Right lobe of liver (tissue), 4 donors: ENCODE data around the gene CLEC16A.

Experiments
- CTCF ChIP-seq, 4 donors: fragments of 200-600 bp in 3 of 4; fragments of 450-650 bp in 1 of 4; IDR thresholded peaks; one replicate each; pipeline versions ENCODE4 v1.5.1 to v1.8.0; 2016 to 2022; ENCODE audit warnings: antibody characterized with exemption in 4 of 4, mild to moderate bottlenecking in 2 of 4
- POLR2A ChIP-seq: fragments of 450-650 bp; IDR thresholded peaks from one replicate; pipeline ENCODE4 v1.6.1; 2017; ENCODE audit warnings: antibody characterized with exemption, mild to moderate bottlenecking
- donor health status: DM: no; HTN: no; CAD: no.
- donor health status: DM: no; HTN: no; CAD: no.
- donor health status: DM: no; HTN: yes; CAD: no.

GRCh38 chr16:11167581-11167980, 223.2 kb downstream of the CLEC16A start:
- TF ChIP-seq POLR2A, result no peak
- TF ChIP-seq CTCF (IDR thresholded peaks at IDR 0.05), result no peak
